ENCODE measurements around the gene THAP10.

The THAP10 gene

DNA sequence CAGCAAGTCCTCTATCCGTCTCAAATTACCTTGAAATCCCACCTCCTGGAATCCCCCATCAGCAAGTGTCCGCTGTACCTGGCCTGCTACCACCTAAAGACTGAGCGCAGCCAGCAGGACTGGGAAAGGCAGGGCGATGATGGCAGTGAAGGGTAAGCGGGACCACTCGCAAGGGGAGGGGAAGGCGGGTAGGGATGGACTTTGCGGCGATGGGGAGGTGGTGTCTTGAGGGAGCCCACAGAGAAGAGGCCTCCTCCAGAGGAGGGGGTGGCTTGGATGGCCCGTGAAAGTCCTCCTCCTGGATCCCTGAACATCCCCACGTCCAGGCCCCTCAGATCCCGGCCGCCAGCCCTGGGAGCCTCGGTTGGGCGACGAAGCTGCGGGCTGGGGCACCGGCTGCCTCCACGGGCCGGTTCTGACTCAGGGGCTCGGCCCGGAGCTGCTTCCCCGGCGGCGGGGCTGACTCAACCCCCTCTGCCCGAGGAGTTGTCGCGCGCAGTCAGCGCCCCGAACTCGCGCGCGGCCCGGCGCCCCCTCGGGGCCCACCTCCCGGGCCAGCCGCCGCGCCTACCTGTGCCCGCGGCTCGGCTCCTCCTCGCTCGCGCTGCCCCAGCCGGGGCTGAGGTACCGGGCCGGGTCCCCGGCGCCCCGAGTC is 38.8 kb downstream of the THAP10 start:
- DNase-seq: no peak

DNA sequence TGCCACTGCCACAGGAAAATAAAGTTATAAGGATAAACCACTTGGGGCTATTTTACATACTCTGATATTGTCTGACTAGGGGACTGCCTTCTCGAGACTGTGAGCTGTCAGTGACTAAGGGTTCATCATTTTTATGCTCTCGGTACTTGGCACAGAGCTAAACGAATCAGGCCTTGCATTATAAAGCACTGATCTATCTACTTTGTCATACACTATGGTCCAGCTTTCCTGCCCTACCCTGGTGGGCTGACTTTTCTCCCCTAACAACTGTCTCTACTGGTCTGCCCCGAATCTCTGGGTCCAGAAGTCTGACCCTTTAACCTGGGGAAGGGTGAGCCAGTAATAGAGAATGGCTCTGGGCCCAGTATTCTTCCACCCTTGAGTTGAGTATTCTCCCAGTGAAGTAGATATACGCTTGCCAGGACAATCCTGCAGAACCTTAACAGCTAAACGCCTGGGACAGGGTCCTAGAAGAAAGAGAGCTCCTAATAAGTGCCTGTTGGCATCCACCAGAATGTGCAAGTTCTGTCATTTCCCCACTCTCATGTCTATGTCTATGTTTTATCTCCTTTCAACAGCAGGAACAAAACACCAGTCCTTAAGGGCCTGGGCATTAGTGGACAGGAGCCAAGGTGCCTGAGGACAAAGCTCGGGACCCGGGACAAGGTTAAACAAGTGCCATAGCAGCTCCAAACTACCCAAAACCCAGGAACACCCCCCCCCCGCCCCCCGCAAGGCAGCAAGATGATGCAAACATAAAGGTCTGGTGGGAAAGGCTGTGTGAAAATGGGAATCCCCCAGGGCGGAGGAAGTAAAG is 39.5 kb downstream of the THAP10 start:
- no peak for DNase-seq

DNA sequence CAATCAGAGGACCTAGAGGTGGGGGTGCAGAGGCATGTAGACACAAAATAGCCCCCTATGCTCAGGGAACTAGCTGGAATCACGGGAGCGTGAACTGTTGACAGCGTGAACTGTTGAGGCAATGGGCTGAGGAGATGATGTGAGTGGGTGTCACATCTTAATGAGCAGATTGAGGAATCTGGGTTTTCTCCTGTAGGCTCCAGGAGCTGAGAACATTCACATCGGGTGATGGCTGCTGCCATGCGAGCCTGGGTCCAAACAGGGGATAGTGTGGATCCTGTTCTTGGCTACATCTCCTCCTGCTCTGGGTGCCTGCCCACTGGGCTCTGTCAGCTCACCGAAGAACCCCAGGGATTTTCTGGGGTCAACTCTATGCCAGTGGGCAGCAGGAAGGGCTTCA is 40.3 kb downstream of the THAP10 start:
- no peak for DNase-seq

DNA sequence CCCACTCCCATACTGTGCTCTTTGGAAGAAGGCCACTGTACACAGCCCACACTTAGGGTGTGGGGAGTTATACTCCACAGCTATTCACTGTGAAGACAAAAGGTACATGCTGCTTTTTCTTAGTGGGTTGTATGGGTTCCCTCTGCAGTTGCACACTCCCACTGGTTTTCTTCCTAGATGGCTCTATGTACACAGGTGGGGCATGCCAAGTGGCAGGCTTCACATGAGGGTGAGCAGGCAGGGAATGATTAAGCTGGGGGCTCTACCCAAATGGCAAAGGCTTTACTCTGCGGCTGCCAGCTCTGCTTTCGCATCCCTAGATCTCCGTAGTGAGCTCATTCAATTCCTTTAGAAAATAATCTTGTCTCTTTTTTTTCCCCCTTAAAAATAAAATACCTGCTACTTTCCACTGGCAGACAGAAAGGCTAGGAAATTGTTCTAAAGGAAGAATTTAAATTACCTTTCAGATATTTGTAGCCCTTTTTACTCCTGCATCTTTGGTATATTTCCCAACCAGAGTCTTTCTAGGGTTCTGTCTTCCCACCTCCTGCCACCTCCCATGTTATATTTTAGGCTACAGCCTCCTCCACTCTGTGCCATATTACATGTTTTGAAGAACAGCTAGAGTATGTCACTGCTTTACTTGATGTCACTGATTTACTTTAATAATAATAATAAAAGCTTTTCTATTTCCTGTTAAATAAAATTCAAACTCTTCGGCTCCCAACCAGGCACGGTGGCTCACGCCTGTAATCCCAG is 46.5 kb downstream of the THAP10 start:
- no peak for DNase-seq

DNA sequence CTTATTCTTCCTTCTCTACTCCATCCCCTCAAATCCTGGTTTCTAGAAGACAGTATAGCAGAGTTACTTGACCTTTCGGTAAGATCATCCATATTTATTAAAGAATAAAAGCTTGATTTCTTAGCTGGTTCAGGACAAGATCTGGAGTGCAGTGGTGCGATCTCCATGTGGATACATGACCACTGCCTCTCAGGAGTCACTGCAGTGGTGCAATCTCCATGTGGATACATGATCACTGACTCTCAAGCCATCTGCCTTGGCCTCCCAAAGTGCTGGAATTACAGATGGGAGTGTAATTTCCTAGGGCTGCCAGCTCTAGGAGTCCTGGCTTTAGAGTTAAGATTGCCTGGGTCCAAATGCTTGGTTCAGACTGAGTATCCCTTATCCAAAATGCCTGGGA is 54.8 kb downstream of the THAP10 start:
- DNase-seq: no peak

DNA sequence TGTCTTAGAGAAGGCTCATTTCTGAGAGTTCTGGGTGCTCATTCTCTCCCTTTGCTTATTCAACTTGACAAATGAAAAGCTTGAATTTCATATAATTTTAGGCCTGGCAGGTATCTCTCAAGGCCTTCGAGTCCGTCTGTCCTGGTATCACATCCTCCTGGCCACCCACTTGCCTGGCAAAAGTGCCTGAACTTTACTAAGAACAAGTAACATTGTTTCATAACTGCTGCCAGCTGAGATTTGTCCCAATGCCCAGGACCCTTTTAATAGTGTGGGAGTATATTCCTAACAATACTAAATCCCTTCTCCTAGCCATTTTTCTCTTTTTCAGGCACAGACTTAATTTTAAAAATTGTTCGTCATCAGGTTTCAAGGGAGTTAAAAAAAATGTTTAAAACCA is 56.4 kb downstream of the THAP10 start:
- DNase-seq: no peak

DNA sequence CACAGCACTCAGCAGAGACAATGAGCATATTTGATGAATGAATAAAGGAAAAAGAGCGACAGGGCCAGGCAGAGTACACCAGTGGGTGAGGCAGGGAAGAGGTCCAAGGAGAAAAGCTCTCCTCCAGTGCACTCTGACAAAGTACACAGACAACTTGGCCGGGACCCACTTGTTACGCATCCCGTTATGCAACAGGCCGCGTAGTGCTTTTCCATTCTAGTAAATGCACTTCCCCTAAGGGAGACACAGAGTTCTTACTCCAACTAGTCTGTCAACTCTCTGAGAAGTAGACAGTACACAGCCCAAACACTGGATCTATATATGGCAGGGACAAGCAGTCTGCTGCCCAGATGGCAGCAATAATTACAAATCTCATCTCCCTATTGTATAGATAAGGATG is 56.8 kb downstream of the THAP10 start:
- DNase-seq: no peak

DNA sequence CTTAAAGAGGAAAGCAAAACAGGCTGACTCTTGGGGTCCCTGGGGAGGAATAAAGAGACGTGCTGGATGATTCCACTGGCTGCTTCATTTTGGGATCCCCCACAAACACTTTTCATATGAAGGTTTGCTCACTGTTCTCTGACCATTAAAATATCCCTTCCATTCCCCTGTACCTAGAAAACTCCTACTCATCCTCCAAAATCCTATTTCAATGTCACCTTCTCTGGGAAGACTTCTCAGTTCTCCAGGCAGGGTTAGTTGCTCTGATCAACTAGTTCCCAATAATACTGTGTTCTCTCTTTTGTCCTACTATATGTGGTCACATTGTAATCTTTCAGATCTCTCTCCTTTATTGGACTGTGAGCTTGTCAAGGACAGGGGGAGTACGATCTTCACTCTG is 57.2 kb downstream of the THAP10 start:
- DNase-seq: no peak

DNA sequence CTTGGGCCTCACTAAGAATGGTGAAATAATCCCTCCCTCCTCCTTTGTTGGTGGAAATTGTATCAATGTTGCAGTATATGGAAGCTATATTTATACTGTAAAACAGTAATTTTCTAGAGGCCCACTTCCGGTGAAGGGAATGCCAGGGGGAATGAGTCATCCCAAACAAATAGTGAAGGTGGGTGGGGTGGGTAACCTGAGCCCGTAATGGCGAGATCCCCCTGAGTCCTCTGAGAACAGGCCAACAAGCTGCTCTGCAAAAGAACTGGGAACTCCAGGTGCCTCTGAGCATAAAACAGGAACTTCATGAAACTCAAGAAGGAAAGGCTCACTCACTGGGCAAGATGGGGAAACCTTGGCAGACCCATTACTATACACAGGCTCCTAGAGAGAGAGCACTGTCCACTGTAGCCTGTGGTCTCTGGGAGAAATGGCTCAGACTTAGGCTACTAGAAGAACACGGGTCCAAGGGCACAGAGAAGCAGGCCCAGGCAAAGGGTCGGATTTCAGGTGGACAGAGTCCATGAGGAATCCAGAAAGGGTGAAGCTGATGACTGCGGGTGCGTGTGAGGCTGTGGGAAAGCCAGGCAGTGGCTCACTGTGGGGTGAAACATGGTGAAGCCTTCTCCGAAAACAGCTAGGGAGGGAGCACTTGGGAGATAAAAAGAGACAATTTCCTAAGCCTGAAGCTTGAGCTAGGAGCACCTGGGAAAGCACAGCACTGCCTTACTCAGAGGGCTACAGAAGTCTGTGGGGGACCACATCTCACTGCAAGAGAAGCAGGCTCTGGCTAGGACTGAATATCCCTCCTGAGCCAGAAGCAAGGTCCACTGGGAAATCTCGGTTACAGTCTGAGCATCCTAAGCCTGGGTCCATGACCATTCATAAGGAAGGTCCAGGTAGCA is 58.1 kb downstream of the THAP10 start:
- DNase-seq: no peak

DNA sequence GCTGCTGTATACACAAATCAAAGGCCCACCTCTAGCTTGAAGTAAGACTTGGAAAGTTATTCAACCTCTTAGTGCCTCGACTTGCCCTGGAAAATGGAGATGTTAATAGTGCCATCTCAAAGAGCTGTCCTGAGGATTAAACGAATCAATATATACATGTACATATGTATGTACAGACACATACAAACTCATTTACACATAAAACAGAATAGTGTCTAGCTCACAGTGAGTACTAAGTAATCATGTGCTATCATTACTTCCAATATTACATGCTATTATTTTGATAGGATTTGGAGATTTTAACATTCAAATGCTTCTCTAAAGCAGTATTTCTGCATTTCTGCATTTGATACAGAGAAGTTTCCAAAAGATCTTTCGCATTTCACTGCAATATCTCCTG is 58.8 kb downstream of the THAP10 start:
- no peak for DNase-seq

DNA sequence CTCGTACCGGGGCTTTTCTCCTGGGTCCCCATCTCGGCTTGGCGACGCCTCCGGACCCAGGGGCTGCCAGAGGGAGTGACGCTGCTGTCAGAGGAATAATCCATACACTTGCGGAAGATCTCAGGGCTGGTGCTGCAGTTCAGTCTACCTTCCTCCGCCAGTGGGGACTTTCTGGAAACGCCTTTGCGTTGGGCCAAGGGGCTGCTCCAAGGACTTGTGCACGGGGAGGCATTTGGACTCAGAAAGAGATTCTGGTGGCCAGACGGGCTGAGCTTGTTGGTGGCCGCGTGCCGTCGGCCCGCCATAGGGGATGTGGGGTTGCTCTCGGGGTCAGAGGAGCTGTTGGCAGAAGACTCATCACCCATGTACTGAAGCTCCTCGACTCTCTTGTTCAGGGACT is 60.1 kb downstream of the THAP10 start:
- no peak for DNase-seq

Data from CD4-positive, alpha-beta T cell treated with Interleukin-17A for 4 hours (primary cell).